ENCODE data around the gene GABRB1. TPM values are rescaled to one million over a fixed set of nuclear protein-coding genes. Genes with fewer than 3 reads are reported as not detected.

The GABRB1 gene
- total RNA-seq, 2 experiments from 2014 or later: not detected

DNA sequence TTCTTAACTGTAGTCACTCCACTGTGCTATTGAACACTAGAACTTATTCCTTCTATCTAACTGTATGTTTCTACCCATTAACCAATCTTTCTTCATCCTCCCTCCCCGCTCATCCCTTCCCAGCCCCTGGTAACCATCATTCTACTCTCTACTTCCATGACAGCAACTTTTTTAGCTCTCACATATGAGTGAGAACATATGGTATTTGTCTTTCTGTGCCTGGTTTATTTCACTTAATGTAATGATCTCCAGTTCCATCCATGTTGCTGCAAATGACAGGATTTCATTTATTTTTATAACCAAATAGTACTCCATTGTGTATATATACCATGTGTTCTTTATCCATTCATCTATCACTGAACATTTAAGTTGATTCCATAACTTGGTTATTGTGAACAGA is 186.5 kb downstream of the GABRB1 start:
- CTCF ChIA-PET: no interaction called here

DNA sequence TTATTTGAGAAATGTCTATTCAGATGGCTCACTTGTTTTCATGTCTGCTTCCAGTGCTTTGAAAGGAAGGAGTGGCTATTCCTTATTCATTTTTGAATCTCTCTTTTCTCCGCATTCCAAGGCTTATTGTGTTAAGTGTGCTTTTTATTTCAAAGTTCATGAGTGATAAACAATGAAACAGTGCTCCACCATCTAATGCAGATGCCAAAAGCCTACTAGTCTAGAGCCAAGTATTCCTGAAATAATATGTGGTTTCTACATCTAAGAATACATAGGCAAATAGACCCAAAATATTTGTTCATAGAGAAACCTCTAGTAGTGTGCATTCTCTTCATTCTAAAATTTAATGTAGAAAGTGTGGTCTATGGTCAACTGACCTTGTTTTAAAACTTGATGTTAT is 187.3 kb downstream of the GABRB1 start:
- Mint-ChIP-seq H3K4me1 (no peaks in the 10 kb centered on the region), H3K27ac (no peak overlapping the region), H3K4me3 (no peak overlapping the region), H3K27me3 (peaks cover 8% of the 10 kb centered on the region), H3K36me3 (ENCODE audit: low read depth) (no peaks in the 10 kb centered on the region), H3K9me3 (ENCODE audit: low read depth) (no peaks in the 10 kb centered on the region)
- ATAC-seq: no peak
- CTCF ChIA-PET: no interaction called here
- POLR2A ChIA-PET: no interaction called here
- intact Hi-C loops (cut with DNase I, micrococcal nuclease): no loop called here
- DNase-seq: no peak

More for the DNA sequence above, 186.5 kb downstream of the GABRB1 start:
- H3K9me3 Mint-ChIP-seq (ENCODE audit: low read depth): no peaks in the 10 kb centered on the region
- no peak overlapping the region for H3K27ac Mint-ChIP-seq
- no peak overlapping the region for H3K4me3 Mint-ChIP-seq
- intact Hi-C loops (cut with DNase I, micrococcal nuclease): no loop called here
- POLR2A ChIA-PET: no interaction called here
- DNase-seq (no peak), ATAC-seq (no peak)
- no peaks in the 10 kb centered on the region for H3K36me3 Mint-ChIP-seq (ENCODE audit: low read depth)
- H3K27me3 Mint-ChIP-seq: peaks cover 8% of the 10 kb centered on the region
- H3K4me1 Mint-ChIP-seq: no peaks in the 10 kb centered on the region

DNA sequence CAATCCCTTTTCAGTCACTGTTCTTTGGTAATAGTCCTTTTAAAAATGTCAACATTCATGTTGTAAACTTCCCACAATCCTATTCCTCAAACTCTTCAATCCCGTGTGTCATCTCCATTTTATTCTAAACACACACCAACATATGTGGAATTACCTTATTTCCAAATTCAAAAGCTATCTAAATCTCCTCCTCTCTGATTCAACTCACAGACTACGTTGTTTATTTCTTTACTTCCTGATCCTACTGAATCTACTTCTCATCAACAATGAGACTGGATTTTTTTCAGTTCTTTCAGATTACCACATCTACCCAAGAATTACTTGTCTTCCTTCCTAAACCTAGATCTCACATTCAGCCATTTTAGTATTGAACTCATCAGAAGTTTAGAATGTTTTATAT is 188.2 kb downstream of the GABRB1 start:
- peaks cover 8% of the 10 kb centered on the region for H3K27me3 Mint-ChIP-seq
- no peak overlapping the region for H3K27ac Mint-ChIP-seq
- no peaks in the 10 kb centered on the region for H3K36me3 Mint-ChIP-seq (ENCODE audit: low read depth)
- ATAC-seq (no peak), DNase-seq (no peak)
- H3K9me3 Mint-ChIP-seq (ENCODE audit: low read depth): no peaks in the 10 kb centered on the region
- intact Hi-C loops (cut with DNase I, micrococcal nuclease): no loop called here
- H3K4me1 Mint-ChIP-seq: no peaks in the 10 kb centered on the region
- ChIA-PET POLR2A (no interaction called here), CTCF (no interaction called here)
- H3K4me3 Mint-ChIP-seq: no peak overlapping the region

DNA sequence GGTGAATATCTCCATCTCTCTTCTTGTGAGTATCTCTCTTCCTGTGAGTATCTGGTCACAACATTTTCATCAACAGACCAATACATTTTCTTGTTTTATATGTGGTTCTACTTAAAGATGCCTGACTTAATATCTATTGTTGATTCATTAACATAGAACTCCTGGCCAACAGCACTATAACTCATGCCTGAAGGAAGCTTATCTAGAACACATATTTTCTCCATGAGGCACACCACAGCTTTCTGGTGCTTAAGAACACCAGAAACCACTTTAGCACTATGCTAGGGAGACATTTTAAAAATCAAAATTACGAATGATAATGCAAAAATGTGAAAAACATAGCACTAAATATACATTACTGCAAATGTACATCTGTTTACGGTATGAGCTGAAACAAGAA is 190.4 kb downstream of the GABRB1 start:
- Mint-ChIP-seq H3K27ac (no peak overlapping the region), H3K27me3 (peaks cover 8% of the 10 kb centered on the region), H3K9me3 (ENCODE audit: low read depth) (no peaks in the 10 kb centered on the region), H3K4me3 (no peak overlapping the region), H3K4me1 (no peaks in the 10 kb centered on the region), H3K36me3 (ENCODE audit: low read depth) (no peaks in the 10 kb centered on the region)
- CTCF ChIA-PET: no interaction called here
- intact Hi-C loops (cut with DNase I, micrococcal nuclease): no loop called here
- ATAC-seq (no peak), DNase-seq (no peak)
- POLR2A ChIA-PET: no interaction called here

DNA sequence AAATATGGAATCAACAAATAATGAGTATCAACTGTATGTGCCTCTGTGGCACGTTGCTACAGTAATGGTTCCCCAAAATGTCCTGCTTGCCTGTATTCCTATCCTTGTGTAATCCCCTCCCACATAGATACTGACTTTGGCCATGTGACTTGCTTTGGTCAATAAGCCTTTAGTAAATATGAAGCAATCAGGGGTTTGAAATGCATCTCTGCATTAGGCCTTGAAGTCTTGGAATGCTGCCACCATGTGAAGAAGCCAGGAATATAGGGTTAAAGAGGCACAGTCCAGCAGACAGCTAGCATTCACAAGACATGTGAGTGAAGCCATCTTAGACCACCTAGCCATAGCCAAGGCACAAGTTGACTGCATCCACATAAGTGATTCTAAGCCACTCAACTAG is 190.9 kb downstream of the GABRB1 start:
- ChIA-PET CTCF (no interaction called here), POLR2A (no interaction called here)
- Mint-ChIP-seq H3K27ac (no peak overlapping the region), H3K27me3 (peaks cover 8% of the 10 kb centered on the region), H3K9me3 (ENCODE audit: low read depth) (no peaks in the 10 kb centered on the region), H3K4me1 (no peaks in the 10 kb centered on the region), H3K4me3 (no peak overlapping the region), H3K36me3 (ENCODE audit: low read depth) (no peaks in the 10 kb centered on the region)
- intact Hi-C loops (cut with DNase I, micrococcal nuclease): no loop called here
- no peak for ATAC-seq
- DNase-seq: no peak

DNA sequence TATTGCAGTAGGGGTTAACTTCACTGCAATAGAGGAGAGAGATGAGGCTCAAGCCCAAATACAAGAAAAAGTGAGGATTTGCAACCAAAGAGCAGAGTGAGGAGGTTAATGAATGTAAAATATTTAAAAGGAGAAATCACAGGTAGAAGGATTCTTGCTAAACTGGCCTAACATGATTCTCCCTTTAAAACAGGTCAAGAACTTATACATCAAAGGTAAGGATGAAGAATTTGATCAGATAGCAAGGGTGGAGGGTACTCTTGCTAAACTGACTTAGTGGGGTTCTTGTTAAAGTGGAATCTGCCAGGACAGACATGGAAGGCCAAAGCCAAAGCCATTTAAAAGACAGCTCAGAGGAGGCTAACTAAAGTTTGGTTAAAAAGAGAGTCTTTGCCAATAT is 193.0 kb downstream of the GABRB1 start:
- Mint-ChIP-seq H3K36me3 (ENCODE audit: low read depth) (no peaks in the 10 kb centered on the region), H3K27me3 (peaks cover 7% of the 10 kb centered on the region), H3K9me3 (ENCODE audit: low read depth) (no peaks in the 10 kb centered on the region), H3K4me3 (no peak overlapping the region), H3K4me1 (no peaks in the 10 kb centered on the region), H3K27ac (no peak overlapping the region)
- intact Hi-C loops (cut with DNase I, micrococcal nuclease): no loop called here
- POLR2A ChIA-PET: no interaction called here
- CTCF ChIA-PET: no interaction called here
- ATAC-seq (no peak), DNase-seq (no peak)

DNA sequence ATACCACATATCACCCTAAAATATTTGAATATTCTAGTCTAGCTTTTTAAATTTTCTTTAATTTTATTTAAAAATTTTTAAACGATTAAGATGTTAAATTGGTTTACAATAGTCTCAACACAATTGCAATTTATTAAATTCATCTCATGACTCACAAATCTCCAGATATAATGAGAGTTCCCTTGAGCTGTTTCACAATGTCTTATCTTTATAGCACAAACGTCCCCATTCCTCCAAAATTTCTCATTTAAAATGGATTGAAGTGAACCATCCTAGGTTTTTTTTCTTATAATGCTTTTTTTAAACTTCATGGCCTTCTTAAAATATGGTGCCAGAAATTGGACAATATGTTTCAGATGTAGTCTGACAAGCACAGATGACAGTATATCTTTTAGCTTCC is 204.4 kb downstream of the GABRB1 start:
- ChIA-PET POLR2A (interaction anchor here (0.6 kb wide), 1 partner anchor 90 kb away, joined by 4 read pairs; no protein-coding TSS in a partner anchor), CTCF (interaction anchor here (0.6 to 1.2 kb wide), 2 partner anchors 19 to 1456 kb away, joined by 3 to 5 read pairs; no protein-coding TSS in a partner anchor)
- DNase-seq: no peak
- H3K27ac Mint-ChIP-seq: no peak overlapping the region
- intact Hi-C loops (cut with DNase I, micrococcal nuclease): no loop called here
- no peaks in the 10 kb centered on the region for H3K4me1 Mint-ChIP-seq
- H3K36me3 Mint-ChIP-seq (ENCODE audit: low read depth): no peaks in the 10 kb centered on the region
- no peak overlapping the region for H3K4me3 Mint-ChIP-seq
- no peaks in the 10 kb centered on the region for H3K9me3 Mint-ChIP-seq (ENCODE audit: low read depth)
- no peak for ATAC-seq
- peaks cover 2% of the 10 kb centered on the region for H3K27me3 Mint-ChIP-seq

DNA sequence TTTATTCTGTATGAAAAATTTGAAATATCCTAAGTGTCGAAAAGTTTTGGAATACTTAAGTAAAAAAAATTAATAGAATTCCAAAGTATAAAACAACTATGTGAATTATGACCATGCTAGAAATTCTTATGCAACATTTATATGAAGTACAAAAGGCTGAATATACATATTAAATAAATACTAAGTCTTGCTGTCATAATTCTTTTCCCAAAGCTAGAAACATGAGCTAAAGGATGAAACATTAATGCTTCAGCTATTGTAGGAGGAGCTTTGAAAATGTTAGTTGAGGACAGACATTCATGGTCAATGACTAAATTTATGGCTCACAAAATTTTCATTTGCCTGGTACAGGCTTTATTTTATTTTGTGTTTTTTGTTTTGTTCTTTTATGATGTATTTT is 207.3 kb downstream of the GABRB1 start:
- H3K27ac Mint-ChIP-seq: no peak overlapping the region
- no peak overlapping the region for H3K4me3 Mint-ChIP-seq
- H3K27me3 Mint-ChIP-seq: peaks cover 2% of the 10 kb centered on the region
- CTCF ChIA-PET: interaction anchor here (1.4 kb wide), 1 partner anchor 116 kb away, joined by 5 read pairs; no protein-coding TSS in a partner anchor
- no peaks in the 10 kb centered on the region for H3K36me3 Mint-ChIP-seq (ENCODE audit: low read depth)
- H3K9me3 Mint-ChIP-seq (ENCODE audit: low read depth): no peaks in the 10 kb centered on the region
- ATAC-seq (no peak), DNase-seq (no peak)
- intact Hi-C loops (cut with DNase I, micrococcal nuclease): no loop called here
- no peaks in the 10 kb centered on the region for H3K4me1 Mint-ChIP-seq
- POLR2A ChIA-PET: no interaction called here

DNA sequence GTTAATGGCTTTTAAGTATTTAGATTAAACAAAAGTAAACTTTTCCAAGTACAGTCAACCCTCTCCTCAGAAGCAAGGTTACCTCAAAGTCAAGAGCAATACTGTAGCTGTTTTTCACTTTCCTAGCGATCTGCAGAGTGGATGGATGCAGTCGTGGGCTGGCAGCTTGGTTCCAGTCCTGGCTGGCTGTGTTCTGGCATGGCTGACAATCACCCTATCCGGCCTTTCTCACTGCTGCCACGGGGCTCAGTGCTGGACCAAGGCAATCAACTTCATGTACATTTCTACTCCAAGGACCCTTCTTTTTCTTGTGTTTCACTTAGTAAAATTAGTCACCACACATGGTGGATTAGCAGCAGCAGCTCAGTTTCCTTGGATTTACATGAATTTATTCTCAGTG is 208.3 kb downstream of the GABRB1 start:
- H3K4me3 Mint-ChIP-seq: no peak overlapping the region
- intact Hi-C loops (cut with DNase I, micrococcal nuclease): no loop called here

DNA sequence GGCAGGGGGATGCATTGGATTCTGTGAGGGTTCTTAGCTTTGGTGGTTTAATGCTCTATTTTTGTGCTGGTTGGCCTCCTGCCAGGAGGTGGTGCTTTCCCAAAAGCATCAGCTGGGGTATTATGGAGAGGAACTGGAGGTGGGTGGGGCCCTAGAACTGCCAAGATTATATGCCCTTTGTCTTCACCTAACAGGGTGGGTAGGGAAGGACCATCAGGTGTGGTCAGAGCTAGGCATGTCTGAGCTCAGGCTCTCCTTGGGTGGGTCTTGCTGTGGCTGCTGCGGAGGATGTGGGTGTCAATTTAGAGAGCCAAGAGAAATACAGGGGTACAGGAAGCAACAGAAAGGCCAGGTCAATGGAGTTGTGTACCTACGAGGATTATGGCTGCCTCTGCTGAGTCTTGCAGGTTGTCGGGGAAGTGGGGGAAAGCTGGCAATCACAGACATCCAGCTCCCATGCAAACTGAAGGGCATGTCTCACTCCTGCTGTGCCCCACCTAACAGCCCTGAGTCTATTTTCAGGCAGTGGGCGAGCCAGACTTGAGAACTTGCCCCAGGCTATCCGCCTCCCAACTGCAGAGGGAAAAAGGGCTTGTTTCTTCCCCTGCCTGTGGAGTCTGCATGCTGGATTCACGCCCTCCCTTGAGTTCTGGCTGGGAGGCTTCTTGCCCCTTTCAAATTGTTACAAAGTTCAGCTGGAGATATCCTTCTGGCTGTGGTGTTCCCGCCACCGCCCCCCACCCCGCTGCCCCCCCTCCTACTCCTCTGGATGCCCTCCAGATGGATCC is 220.2 kb downstream of the GABRB1 start:
- CTCF ChIA-PET: no interaction called here
- intact Hi-C loops (cut with DNase I, micrococcal nuclease): no loop called here
- H3K36me3 Mint-ChIP-seq (ENCODE audit: low read depth): no peaks in the 10 kb centered on the region

More for the DNA sequence above, 208.3 kb downstream of the GABRB1 start:
- no peak overlapping the region for H3K27ac Mint-ChIP-seq
- H3K9me3 Mint-ChIP-seq (ENCODE audit: low read depth): no peaks in the 10 kb centered on the region
- ChIA-PET CTCF (interaction anchor here (1.4 kb wide), 1 partner anchor 23 kb away, joined by 3 read pairs; no protein-coding TSS in a partner anchor), POLR2A (no interaction called here)
- H3K4me1 Mint-ChIP-seq: no peaks in the 10 kb centered on the region
- H3K36me3 Mint-ChIP-seq (ENCODE audit: low read depth): no peaks in the 10 kb centered on the region
- H3K27me3 Mint-ChIP-seq: peaks cover 2% of the 10 kb centered on the region
- ATAC-seq: no peak
- DNase-seq: no peak

DNA sequence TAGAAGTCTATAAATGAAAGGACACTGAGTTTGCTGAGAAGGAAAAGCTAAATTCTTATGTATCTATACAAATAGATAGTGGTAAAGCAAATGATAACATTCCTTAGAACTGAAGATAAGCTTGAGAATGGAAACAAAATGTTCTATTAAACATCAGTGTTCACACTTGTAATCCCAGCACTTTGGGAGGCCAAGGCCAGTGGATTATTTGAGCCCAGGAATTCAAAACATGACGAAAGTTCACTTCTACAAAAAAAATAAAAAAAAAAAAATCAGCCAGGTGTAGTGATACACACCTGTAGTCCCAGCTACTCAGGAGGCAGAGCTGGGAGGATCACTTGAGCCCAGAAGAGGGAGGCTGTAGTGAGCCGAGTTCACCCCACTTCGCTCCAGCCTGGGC is 232.4 kb downstream of the GABRB1 start:
- H3K9me3 Mint-ChIP-seq (ENCODE audit: low read depth): no peaks in the 10 kb centered on the region
- intact Hi-C loops (cut with DNase I, micrococcal nuclease): no loop called here
- ATAC-seq: no peak

More for the DNA sequence above, 220.2 kb downstream of the GABRB1 start:
- no peak for ATAC-seq
- Mint-ChIP-seq H3K4me3 (no peak overlapping the region), H3K9me3 (ENCODE audit: low read depth) (no peaks in the 10 kb centered on the region), H3K4me1 (no peaks in the 10 kb centered on the region), H3K27me3 (peaks cover 2% of the 10 kb centered on the region), H3K27ac (no peak overlapping the region)
- DNase-seq: no peak
- POLR2A ChIA-PET: no interaction called here

DNA sequence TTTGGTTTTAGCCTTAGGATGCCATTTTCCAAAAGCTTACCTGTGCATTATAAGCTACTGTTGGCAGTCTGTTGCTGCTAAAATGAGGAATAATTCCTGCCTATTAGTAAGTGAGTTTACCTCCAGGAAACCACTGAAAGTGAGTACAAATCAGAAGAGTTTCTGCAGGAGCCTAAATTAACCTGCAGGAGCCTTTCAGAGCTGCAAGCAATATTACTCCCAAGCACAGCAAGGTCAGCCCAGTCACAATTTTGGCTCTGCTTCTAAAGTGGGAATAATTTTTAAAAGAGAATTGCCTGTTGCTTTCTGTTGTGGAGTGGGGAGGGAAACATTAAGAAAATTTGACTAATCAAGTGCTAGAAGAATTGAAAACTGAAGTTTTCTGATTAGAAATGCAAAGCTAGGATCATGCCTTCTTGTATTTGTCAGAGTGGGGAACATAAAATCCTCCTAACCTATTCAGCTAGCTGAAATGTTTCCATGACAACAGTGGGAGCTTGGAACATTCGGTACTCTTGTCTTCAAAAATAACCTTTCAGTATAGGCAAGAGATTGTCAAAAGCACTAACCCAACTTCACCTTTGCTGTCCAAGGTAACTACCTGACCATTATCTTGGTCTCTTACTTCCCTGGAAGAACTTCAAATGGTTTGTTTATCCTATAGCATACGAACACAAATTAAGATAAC is 239.0 kb downstream of the GABRB1 start:
- Mint-ChIP-seq H3K4me1 (no peaks in the 10 kb centered on the region), H3K4me3 (no peak overlapping the region), H3K27ac (no peak overlapping the region), H3K36me3 (ENCODE audit: low read depth) (no peaks in the 10 kb centered on the region), H3K27me3 (peaks cover 3% of the 10 kb centered on the region), H3K9me3 (ENCODE audit: low read depth) (no peaks in the 10 kb centered on the region)
- POLR2A ChIA-PET: no interaction called here
- CTCF ChIA-PET: no interaction called here
- intact Hi-C loops (cut with DNase I, micrococcal nuclease): no loop called here
- no peak for DNase-seq
- no peak for ATAC-seq

More for the DNA sequence above, 232.4 kb downstream of the GABRB1 start:
- no peak overlapping the region for H3K4me3 Mint-ChIP-seq
- POLR2A ChIA-PET: no interaction called here
- no peaks in the 10 kb centered on the region for H3K4me1 Mint-ChIP-seq
- CTCF ChIA-PET: no interaction called here
- H3K36me3 Mint-ChIP-seq (ENCODE audit: low read depth): no peaks in the 10 kb centered on the region
- DNase-seq: no peak
- no peak overlapping the region for H3K27ac Mint-ChIP-seq
- no peaks in the 10 kb centered on the region for H3K27me3 Mint-ChIP-seq

All from activated CD4-positive, alpha-beta T cell treated with anti-CD3 and anti-CD28 coated beads for 36 hours (primary cell).